ENCODE data around the gene DUSP7.
"Not testable (repeated sequence)": the region's sequence is repeated elsewhere in the genome, so short reads cannot be mapped to it uniquely, and the experiment has no call there.

GRCh38 chr3:52033748-52034147, 22.6 kb downstream of the DUSP7 start:
- TF ChIP-seq CTCF (IDR thresholded peaks at IDR 0.05 in 2 of 3, conservative IDR thresholded peaks at IDR 0.05 in 1 of 3; ENCODE audit: borderline replicate concordance in 1 of 3, insufficient read depth in 1 of 3, low read depth in 2 of 3, low read length in 2 of 3); RAD21 (IDR thresholded peaks at IDR 0.05; ENCODE audit: low read depth); POLR2A (IDR thresholded peaks at IDR 0.05; ENCODE audit: borderline replicate concordance, extremely low read depth, insufficient read depth, insufficient read length); ELF1 (IDR thresholded peaks at IDR 0.05; ENCODE audit: borderline replicate concordance, low read depth); JUND (IDR thresholded peaks at IDR 0.05): not testable (repeated sequence)

All from HCT116 (cell line).